CD4-positive, alpha-beta T cell (primary cell): ENCODE measurements around the gene GLIS1. TPM values are rescaled to one million over a fixed set of nuclear protein-coding genes. Genes with fewer than 3 reads are reported as not detected.
A peak's percentile ranks its signal among the peaks of the same experiment; 100 is the strongest.

ENCODE experiments used
- ATAC-seq: fragments of 200-7000 bp; cut with Tn5 transposase; one replicate; pipeline ENCODE4 v1.10.0; 2022; ENCODE audit warnings: mild to moderate bottlenecking; ENCODE audit not compliant: poor library complexity
- CTCF ChIA-PET: fragments of 350-600 bp; sonication (Branson Sonifier 250); formaldehyde crosslinking; loops from one replicate; lab custom pipeline; 2021; ENCODE audit warnings: antibody characterized with exemption, inconsistent platforms; lab: Charles Lee
- POLR2A ChIA-PET: fragments of 350-600 bp; sonication (Branson Sonifier 250); formaldehyde crosslinking; loops from one replicate; lab custom pipeline; 2021; ENCODE audit warnings: antibody characterized with exemption, inconsistent platforms; lab: Charles Lee
- DNase-seq, 14 experiments: peaks; one replicate each; pipeline ENCODE4 v3.0.0-alpha.2; 2013 to 2020; ENCODE audit warnings: mixed read lengths in 2 of 14
- H3K27ac ChIP-seq, 2 donors: one replicate each; pipeline versions ENCODE4 v1.5.1 to v1.7.0; 2013; ENCODE audit warnings: low read length in 2 of 2, low read depth in 1 of 2, mild to moderate bottlenecking in 1 of 2
- H3K27me3 ChIP-seq, 2 experiments: 1 replicate in 1 of 2; 2 replicates in 1 of 2; pipeline versions ENCODE4 v1.6.1 to v1.7.0; 2013; ENCODE audit warnings: low read length in 2 of 2, control low read depth in 1 of 2, mild to moderate bottlenecking in 1 of 2, moderate library complexity in 1 of 2; ENCODE audit not compliant: insufficient read depth in 2 of 2, control insufficient read depth in 1 of 2
- H3K36me3 ChIP-seq: one replicate; pipeline ENCODE4 v1.6.1; 2013; ENCODE audit warnings: low read length, control low read depth; ENCODE audit not compliant: insufficient read depth
- H3K4me1 ChIP-seq: one replicate; pipeline ENCODE4 v1.6.1; 2013; ENCODE audit warnings: low read length, control low read depth; ENCODE audit not compliant: insufficient read depth
- H3K4me3 ChIP-seq: one replicate; pipeline ENCODE4 v1.5.1; 2013; ENCODE audit warnings: mild to moderate bottlenecking, low read length, moderate library complexity
- H3K9me3 ChIP-seq, 2 experiments: 1 replicate in 1 of 2; 2 replicates in 1 of 2; pipeline versions ENCODE4 v1.6.1 to v1.7.0; 2013; ENCODE audit warnings: low read length in 2 of 2, mild to moderate bottlenecking in 2 of 2, control low read depth in 1 of 2, moderate library complexity in 1 of 2; ENCODE audit not compliant: control insufficient read depth in 1 of 2, insufficient read depth in 1 of 2
- H3K27ac Mint-ChIP-seq: one replicate; pipeline ENCODE4 v1.8.0; 2020; ENCODE audit warnings: mixed read lengths
- H3K27me3 Mint-ChIP-seq: one replicate; pipeline ENCODE4 v1.8.0; 2021; ENCODE audit warnings: mixed read lengths
- H3K36me3 Mint-ChIP-seq: one replicate; pipeline ENCODE4 v1.8.0; 2021; ENCODE audit warnings: low read depth, mixed read lengths
- H3K4me1 Mint-ChIP-seq: one replicate; pipeline ENCODE4 v1.8.0; 2021; ENCODE audit warnings: low read depth, mixed read lengths
- H3K4me3 Mint-ChIP-seq: one replicate; pipeline ENCODE4 v1.8.0; 2020; ENCODE audit warnings: mild to moderate bottlenecking, mixed read lengths
- H3K9me3 Mint-ChIP-seq: one replicate; pipeline ENCODE4 v1.8.0; 2020; ENCODE audit warnings: mixed read lengths
- intact Hi-C, 2 experiments: fragments of 100-400 bp; cut with DNase I in 1 of 2; cut with micrococcal nuclease in 1 of 2; formaldehyde crosslinking; loops; one replicate each; pipeline versions ENCODE4 v1.15.1 to v1.9.0; 2023 to 2025; cut with DNase I, micrococcal nuclease
- total RNA-seq, 174 experiments: library from RNA in 2 of 174; stranded (reverse) in 2 of 174; gene quantifications; one replicate each; pipeline ENCODE4 v1.2.3 and lab custom pipeline; 2021 to 2026
- TF ChIP-seq, protein P1 (sequence below): fragments of 200-600 bp; IDR thresholded peaks from one replicate; pipeline ENCODE4 v1.8.0; 2022; ENCODE audit warnings: antibody characterized with exemption, mild to moderate bottlenecking

GLIS1 gene
- total RNA-seq, 2 experiments from 2014 or later: not detected

- H3K4me3 Mint-ChIP-seq: no peak overlapping the region
- Histone ChIP-seq H3K36me3 (peaks cover 36% of the 10 kb centered on the region), H3K27me3 (no peaks in the 10 kb centered on the region), H3K9me3 (no peaks in the 10 kb centered on the region), H3K4me1 (no peaks in the 10 kb centered on the region), H3K4me3 (no peak overlapping the region), H3K27ac (no peak overlapping the region)
- intact Hi-C loops: no loop called here
- H3K4me1 Mint-ChIP-seq: peaks cover 6% of the 10 kb centered on the region
- no peaks in the 10 kb centered on the region for H3K27me3 Mint-ChIP-seq
- H3K27ac Mint-ChIP-seq: no peak overlapping the region
- H3K9me3 Mint-ChIP-seq: no peaks in the 10 kb centered on the region
- ChIA-PET CTCF (no interaction called here), POLR2A (no interaction called here)
- TF ChIP-seq, protein P1, sequence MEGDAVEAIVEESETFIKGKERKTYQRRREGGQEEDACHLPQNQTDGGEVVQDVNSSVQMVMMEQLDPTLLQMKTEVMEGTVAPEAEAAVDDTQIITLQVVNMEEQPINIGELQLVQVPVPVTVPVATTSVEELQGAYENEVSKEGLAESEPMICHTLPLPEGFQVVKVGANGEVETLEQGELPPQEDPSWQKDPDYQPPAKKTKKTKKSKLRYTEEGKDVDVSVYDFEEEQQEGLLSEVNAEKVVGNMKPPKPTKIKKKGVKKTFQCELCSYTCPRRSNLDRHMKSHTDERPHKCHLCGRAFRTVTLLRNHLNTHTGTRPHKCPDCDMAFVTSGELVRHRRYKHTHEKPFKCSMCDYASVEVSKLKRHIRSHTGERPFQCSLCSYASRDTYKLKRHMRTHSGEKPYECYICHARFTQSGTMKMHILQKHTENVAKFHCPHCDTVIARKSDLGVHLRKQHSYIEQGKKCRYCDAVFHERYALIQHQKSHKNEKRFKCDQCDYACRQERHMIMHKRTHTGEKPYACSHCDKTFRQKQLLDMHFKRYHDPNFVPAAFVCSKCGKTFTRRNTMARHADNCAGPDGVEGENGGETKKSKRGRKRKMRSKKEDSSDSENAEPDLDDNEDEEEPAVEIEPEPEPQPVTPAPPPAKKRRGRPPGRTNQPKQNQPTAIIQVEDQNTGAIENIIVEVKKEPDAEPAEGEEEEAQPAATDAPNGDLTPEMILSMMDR: no peak
- H3K36me3 Mint-ChIP-seq: peaks cover 84% of the 10 kb centered on the region
- DNase-seq (no peak), ATAC-seq (no peak)
Observed at GRCh38 chr1:53769780-53770179, 30.8 kb upstream of the GLIS1 start.

- Mint-ChIP-seq H3K9me3 (no peaks in the 10 kb centered on the region), H3K36me3 (peaks cover 89% of the 10 kb centered on the region)
- no peaks in the 10 kb centered on the region for H3K9me3 ChIP-seq
Observed at GRCh38 chr1:53769184-53769583, 30.2 kb upstream of the GLIS1 start.

DNA sequence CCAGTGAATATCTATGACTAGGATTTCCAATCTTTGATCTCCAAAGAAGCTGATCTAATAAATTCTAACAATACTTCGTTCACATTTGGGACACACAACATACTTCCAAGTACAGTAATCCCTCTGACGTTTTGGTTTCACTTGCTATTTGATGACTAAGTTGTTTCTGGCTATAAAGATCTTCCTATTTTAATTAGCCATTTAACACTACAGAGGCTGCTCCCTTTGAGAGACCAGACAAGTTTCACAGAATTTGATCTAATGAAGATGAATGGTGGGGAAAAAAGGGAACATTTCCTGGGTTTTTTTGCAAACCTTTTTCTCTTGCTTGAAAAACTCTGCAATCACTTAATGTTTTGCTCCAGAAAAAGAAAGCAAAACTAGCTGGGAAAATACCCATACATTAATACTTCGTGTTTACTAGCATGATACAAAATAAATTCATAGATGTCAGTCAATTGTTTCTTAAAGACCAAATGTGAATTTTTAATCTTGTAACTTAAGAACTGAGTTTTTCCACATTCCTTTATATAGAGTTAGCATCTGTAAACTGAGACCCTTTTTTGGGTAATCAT is 28.0 kb upstream of the GLIS1 start:
- intact Hi-C loops: no loop called here
- no peaks in the 10 kb centered on the region for H3K9me3 Mint-ChIP-seq

More at GRCh38 chr1:53769184-53769583, 30.2 kb upstream of the GLIS1 start:
- Histone ChIP-seq H3K27ac (no peak overlapping the region), H3K4me3 (no peak overlapping the region), H3K36me3 (peaks cover 36% of the 10 kb centered on the region), H3K27me3 (no peaks in the 10 kb centered on the region), H3K4me1 (no peaks in the 10 kb centered on the region)
- Mint-ChIP-seq H3K4me1 (peaks cover 6% of the 10 kb centered on the region), H3K27ac (no peak overlapping the region), H3K4me3 (no peak overlapping the region), H3K27me3 (no peaks in the 10 kb centered on the region)
- TF ChIP-seq, protein P1: no peak
- intact Hi-C loops: no loop called here
- no peak for ATAC-seq
- ChIA-PET POLR2A (no interaction called here), CTCF (no interaction called here)
- DNase-seq: no peak

More for the DNA sequence above, 28.0 kb upstream of the GLIS1 start:
- H3K27me3 Mint-ChIP-seq: no peaks in the 10 kb centered on the region
- ChIA-PET POLR2A (no interaction called here), CTCF (no interaction called here)
- TF ChIP-seq, protein P1: no peak
- H3K4me3 ChIP-seq: no peak overlapping the region
- H3K27ac ChIP-seq: no peak overlapping the region
- peaks cover 84% of the 10 kb centered on the region for H3K36me3 Mint-ChIP-seq
- H3K27me3 ChIP-seq: no peaks in the 10 kb centered on the region
- DNase-seq: peak in 2 of 14 experiments; percentile 2 to 35
- H3K27ac Mint-ChIP-seq: peak overlapping the region; percentile 12
- no peaks in the 10 kb centered on the region for H3K9me3 ChIP-seq
- no peak overlapping the region for H3K4me3 Mint-ChIP-seq
- ATAC-seq: no peak
- H3K36me3 ChIP-seq: peaks cover 27% of the 10 kb centered on the region
- H3K4me1 Mint-ChIP-seq: peaks cover 6% of the 10 kb centered on the region
- H3K4me1 ChIP-seq: no peaks in the 10 kb centered on the region
